Lower leg skin (tissue), 4 donors: ENCODE results near the gene STX18. TPM values are rescaled to one million over a fixed set of nuclear protein-coding genes. Genes with fewer than 3 reads are reported as not detected.

ENCODE experiments used
- DNase-seq, 2 donors: peaks; one replicate each; pipeline ENCODE4 v3.0.0-alpha.2; 2019; ENCODE audit warnings: low spot score in 2 of 2
- H3K4me3 ChIP-seq: fragments of 200-600 bp; sonication (generic); 2 replicates; pipeline ENCODE4 v1.5.1; 2017; ENCODE audit warnings: mild to moderate bottlenecking, low read depth; ENCODE audit not compliant: poor library complexity, severe bottlenecking
- POLR2A ChIP-seq, 2 donors: fragments of 450-650 bp; IDR thresholded peaks; one replicate each; pipeline ENCODE4 v1.6.1; 2016 to 2017; ENCODE audit warnings: antibody characterized with exemption in 2 of 2, mild to moderate bottlenecking in 1 of 2, moderate library complexity in 1 of 2
- WGBS, 2 donors: methylation state at CpG; one replicate each; pipeline ENCODE4 v1.1.5; 2018; 5-methylcytosine and 5-hydroxymethylcytosine counted together
- intact Hi-C: fragments of 100-400 bp; cut with DNase I; formaldehyde crosslinking; loops from one replicate; pipeline ENCODE4 v1.15.0; 2023; ENCODE audit warnings: low total_unique reads
- total RNA-seq, 4 donors: library from RNA; depleted of rRNA; stranded (reverse); fragments of >200 nt; gene quantifications; one replicate each; pipeline ENCODE4 v1.1.0, GENCODE V29; 2016
- TF ChIP-seq, protein P1 (sequence below), 3 donors: fragments of 450-650 bp; IDR thresholded peaks; one replicate each; pipeline ENCODE4 v1.5.1; 2016; ENCODE audit warnings: antibody characterized with exemption in 3 of 3, mild to moderate bottlenecking in 3 of 3, moderate library complexity in 2 of 3

The STX18 gene
- total RNA-seq, 4 donors from 2014 or later: 18.1 to 24.6 (median 21.5) TPM

DNA sequence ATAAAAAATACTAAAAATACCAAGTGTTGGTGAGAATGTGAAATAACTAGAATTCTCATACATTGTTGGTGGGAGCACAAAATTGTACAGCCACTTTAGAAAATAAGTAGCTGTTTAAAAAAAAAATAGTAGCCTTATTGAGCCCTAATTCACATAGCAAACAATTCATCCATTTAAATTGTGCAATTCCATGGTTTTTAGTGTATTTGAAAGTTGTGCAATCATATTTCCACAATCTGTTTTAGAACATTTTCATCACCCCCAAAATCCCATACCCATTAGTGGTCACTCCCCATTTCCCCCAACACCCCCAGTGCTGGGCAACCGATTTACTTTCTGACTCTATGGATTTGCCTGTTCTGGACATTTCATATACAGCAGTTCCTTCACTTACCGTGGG, 37.1 kb downstream of the STX18 start:
- intact Hi-C loops: no loop called here
- 89 to 97% methylated on average over 2 of the region's 2 CpGs for WGBS, 2 donors
- TF ChIP-seq, protein P1, sequence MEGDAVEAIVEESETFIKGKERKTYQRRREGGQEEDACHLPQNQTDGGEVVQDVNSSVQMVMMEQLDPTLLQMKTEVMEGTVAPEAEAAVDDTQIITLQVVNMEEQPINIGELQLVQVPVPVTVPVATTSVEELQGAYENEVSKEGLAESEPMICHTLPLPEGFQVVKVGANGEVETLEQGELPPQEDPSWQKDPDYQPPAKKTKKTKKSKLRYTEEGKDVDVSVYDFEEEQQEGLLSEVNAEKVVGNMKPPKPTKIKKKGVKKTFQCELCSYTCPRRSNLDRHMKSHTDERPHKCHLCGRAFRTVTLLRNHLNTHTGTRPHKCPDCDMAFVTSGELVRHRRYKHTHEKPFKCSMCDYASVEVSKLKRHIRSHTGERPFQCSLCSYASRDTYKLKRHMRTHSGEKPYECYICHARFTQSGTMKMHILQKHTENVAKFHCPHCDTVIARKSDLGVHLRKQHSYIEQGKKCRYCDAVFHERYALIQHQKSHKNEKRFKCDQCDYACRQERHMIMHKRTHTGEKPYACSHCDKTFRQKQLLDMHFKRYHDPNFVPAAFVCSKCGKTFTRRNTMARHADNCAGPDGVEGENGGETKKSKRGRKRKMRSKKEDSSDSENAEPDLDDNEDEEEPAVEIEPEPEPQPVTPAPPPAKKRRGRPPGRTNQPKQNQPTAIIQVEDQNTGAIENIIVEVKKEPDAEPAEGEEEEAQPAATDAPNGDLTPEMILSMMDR (IDR thresholded peaks at IDR 0.05): no peak
- TF ChIP-seq POLR2A (IDR thresholded peaks at IDR 0.05): no peak
- no peak for DNase-seq
- H3K4me3 ChIP-seq: no peak overlapping the region

DNA sequence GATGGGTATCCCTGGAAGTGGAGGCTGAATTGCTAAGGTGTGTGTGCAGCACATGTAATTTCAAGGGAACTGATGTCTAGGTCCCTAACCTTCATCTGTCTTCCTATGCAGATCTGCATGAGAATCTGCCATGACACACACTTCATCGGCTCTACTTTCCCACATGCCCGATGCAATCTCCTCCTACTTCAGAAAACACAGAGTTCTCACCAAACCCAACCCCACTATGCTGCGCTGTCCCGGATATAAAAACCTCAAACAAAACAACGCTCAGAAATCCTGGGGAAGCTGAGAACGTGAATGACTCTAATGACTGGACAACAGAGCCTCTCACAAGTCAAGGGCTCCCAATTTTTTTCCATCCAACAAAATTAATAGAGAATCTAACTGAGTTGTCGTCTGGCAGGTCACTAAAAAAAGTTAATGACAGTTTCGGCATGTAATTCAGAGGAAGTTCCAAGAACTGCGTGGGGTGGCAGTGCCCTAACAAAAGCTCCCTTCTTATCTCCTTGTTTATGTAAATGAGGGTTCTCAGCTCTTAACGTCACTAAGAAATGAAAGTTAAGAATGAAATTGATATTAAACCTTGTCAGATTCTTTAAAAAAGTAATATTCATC, 39.0 kb downstream of the STX18 start:
- TF ChIP-seq POLR2A (IDR thresholded peaks at IDR 0.05): no peak
- TF ChIP-seq, protein P1 (IDR thresholded peaks at IDR 0.05): no peak
- intact Hi-C loops: no loop called here
- no peak for DNase-seq
- no peak overlapping the region for H3K4me3 ChIP-seq
- 53 to 59% methylated on average over 10 of the region's 10 CpGs for WGBS, 2 donors

DNA sequence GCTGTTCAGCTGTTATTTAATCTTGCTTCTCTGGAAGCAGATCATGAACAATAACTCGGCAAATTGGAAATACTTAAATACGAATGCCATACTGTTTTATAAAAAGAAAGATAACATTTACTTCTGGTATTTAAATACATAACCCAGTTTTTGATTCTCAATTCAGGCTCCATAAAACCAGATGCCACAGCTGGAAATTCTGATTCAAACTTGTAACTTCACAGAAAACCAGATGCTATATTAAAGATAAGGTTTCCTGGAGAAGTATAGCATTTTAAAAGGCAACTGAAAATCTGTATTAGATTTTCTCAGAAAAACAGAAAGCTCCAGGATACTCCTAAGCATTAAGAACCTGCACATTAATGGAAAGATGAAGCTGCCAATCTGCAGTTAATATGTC, 40.2 kb downstream of the STX18 start:
- H3K4me3 ChIP-seq: no peak overlapping the region
- intact Hi-C loops: no loop called here
- 97 to 99% methylated on average over 2 of the region's 2 CpGs for WGBS, 2 donors
- no peak for DNase-seq
- TF ChIP-seq, protein P1 (IDR thresholded peaks at IDR 0.05): no peak
- no peak for TF ChIP-seq POLR2A (IDR thresholded peaks at IDR 0.05)

DNA sequence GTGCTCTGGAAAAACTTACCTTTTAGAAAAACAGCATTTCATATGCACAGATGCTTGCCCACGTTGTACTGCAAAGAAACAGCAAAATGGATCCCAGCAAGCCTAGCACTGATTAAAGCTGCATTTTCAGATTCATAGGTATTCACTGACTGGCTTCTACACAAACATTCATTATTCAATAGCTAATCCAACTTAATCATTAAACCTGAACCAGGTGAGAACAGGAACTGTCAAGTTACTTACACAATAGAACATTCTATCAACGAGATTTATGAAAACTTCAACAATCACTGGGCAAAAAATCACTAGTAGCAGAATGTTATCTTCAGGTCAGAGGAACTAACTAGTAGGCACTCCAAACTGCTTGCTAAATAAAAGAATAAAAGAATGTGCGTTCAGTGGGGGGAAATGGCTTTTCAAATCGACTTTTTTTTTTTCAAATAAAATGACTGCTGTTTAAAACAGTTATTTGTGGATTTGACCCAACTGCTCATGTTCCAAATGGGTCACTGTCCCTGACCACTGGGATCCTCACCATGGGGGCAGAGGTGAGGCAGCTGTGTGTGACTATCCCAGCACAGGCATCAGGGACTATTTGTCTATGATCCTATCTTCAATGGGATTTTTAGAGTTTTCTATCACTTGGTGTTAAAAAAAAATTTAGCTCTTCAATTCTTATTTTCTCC, 42.3 kb downstream of the STX18 start:
- no peak for DNase-seq
- intact Hi-C loops: no loop called here
- TF ChIP-seq, protein P1 (IDR thresholded peaks at IDR 0.05): no peak
- 85 to 88% methylated on average over 4 of the region's 4 CpGs for WGBS, 2 donors
- H3K4me3 ChIP-seq: no peak overlapping the region

DNA sequence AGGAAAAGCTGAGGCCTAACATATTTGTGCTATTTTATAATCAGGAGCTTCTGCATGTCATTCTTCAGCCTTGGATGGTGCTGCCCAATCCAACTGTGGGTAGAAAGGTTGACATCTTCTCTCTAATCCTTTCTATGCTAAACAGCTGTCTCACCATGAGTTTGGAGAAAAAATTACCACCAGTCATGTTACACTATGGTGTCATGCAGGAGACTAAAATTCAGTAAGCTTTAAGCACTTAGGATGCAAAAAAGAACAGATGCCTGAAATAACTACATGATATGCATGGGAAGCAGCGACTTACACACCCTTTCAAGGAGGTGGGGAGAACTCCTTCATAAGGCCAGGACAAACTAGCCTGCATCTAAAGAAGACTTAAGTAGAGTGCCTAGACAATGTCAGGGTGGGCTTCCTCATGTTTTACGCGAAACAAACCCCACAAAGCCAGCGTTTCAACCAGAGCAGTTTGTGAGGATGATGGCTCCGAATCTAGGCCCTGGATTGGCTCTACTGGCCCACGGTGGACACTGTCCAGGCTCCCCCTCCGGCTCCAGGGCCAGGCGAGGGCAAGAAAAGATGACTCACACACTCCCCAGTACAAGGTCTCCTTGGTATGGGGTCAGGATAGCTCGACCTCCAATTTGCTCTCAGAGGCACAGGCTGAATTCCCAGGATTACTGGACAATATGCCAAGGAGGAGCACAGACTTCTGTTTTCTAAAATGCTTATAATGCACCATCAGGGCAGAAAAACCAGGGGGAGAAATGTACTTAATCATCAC, 45.1 kb downstream of the STX18 start:
- TF ChIP-seq POLR2A (IDR thresholded peaks at IDR 0.05): no peak
- TF ChIP-seq, protein P1 (IDR thresholded peaks at IDR 0.05): no peak
- no peak for DNase-seq
- 78 to 91% methylated on average over 9 of the region's 9 CpGs for WGBS, 2 donors
- intact Hi-C loops: no loop called here
- H3K4me3 ChIP-seq: no peak overlapping the region
